GM19395 (cell line): ENCODE measurements around the gene BIVM.

Experiments used
- ATAC-seq: cut with Tn5 transposase; IDR thresholded peaks from one replicate; pipeline ENCODE4 v1.9.1; 2021; ENCODE audit warnings: mild to moderate bottlenecking, moderate library complexity; ENCODE audit not compliant: unreplicated experiment

BIVM gene

DNA sequence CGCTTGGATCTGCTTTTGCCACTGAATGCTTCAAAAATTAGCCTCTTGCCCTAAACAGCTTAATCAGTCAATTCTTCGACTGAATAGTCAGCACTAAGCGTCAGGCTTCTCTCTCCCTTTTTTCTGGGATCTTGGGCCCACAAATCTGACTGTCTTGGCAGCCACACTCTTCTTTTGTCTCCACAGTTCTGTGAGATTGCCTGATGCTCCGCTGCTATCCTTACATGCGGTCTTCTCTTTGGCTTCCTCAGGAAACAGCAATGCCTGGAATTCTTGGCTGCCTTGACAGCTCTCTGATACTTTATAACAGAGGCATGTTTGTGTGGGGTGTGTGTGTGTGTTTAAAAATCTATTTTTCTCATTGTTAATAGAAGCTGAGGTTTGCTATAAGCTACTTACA lies 79.6 kb downstream of the BIVM start:
- no peak for ATAC-seq

DNA sequence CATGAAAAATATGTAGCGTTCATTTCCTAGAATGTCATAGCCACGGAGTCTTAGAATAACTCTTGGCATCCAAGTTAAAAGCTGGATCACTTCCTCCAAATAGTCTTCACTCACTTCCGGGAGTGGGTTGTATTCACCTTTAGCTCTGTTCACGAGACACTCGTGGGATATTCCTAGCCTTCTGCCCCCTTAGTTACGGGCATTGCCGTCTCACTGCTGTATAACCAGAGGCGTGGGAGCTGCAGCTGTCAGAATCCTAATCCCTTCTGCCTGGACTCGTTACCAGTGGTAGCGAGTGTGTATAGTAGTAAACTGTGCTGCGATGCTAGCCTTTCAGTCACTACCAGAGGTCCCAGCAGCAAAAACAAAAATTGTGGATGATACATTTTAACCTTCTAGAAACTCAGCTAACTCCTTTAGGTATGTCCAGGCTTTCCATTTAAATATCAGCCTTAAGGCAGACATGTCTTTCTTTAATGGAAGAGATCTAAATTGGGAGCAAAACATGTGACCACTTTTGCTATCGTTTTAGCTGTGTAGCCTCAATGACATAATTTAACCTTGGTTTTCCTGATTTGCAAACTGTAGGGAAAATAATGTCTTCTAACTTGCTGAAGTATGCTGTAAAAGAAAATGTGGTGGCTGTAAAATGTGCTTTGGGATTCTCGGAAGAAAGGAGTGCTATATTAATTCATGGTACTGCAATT lies 81.0 kb downstream of the BIVM start:
- ATAC-seq, result no peak

- ATAC-seq, result no peak
These were observed 83.1 kb downstream of the BIVM start for GRCh38 chr13:102881819-102882686.
